Bronchial epithelial cell (primary cell): ENCODE measurements around the gene TPR. TPM values are rescaled to one million over a fixed set of nuclear protein-coding genes. Genes with fewer than 3 reads are reported as not detected.

Experiments used
- DNase-seq: peaks from one replicate; pipeline ENCODE4 v3.0.0-alpha.2; 2010; ENCODE audit warnings: low read depth
- FAIRE-seq: peaks from 2 replicates; lab custom pipeline; 2011; peaks lifted over from hg19 to GRCh38; lab: Jason Lieb, UNC
- H3K27me3 ChIP-seq: 2 replicates; pipeline ENCODE4 v1.5.1; 2011; ENCODE audit warnings: low read length; ENCODE audit not compliant: control insufficient read depth, insufficient read depth
- H3K36me3 ChIP-seq: 2 replicates; pipeline ENCODE4 v1.5.1; 2011; ENCODE audit warnings: low read length; ENCODE audit not compliant: control insufficient read depth, insufficient read depth
- H3K4me3 ChIP-seq: 2 replicates; pipeline ENCODE4 v1.5.1; 2011; ENCODE audit warnings: mild to moderate bottlenecking, low read depth, low read length, control low read depth
- CTCF ChIP-seq: IDR thresholded peaks from 2 replicates; pipeline ENCODE4 v1.5.1; 2011; ENCODE audit warnings: mild to moderate bottlenecking, moderate library complexity, low read length, control low read depth, inconsistent platforms; ENCODE audit not compliant: insufficient read depth, severe bottlenecking
- total RNA-seq: library from RNA; depleted of rRNA; stranded (reverse); fragments of >200 nt; gene quantifications from 2 replicates; pipeline ENCODE4 v1.2.1, GENCODE V29; 2014

The TPR gene
- total RNA-seq, 1 donor from 2014 or later: 36.6 TPM

GRCh38 chr1:186323865-186324264 is 51.2 kb downstream of the TPR start:
- H3K4me3 ChIP-seq: no peak overlapping the region
- DNase-seq (no peak), FAIRE-seq (no peak)
- H3K36me3 ChIP-seq: peaks cover 14% of the 10 kb centered on the region
- no peak for TF ChIP-seq CTCF
- no peaks in the 10 kb centered on the region for H3K27me3 ChIP-seq

GRCh38 chr1:186315570-186315969 is 59.5 kb downstream of the TPR start:
- DNase-seq (no peak), FAIRE-seq (no peak)
- no peak for TF ChIP-seq CTCF
- Histone ChIP-seq H3K4me3 (no peak overlapping the region), H3K36me3 (peaks cover 11% of the 10 kb centered on the region), H3K27me3 (no peaks in the 10 kb centered on the region)

- no peak for TF ChIP-seq CTCF
- Histone ChIP-seq H3K36me3 (peaks cover 3% of the 10 kb centered on the region), H3K4me3 (no peak overlapping the region), H3K27me3 (no peaks in the 10 kb centered on the region)
- no peak for FAIRE-seq
- DNase-seq: no peak
Measured at GRCh38 chr1:186311375-186312051, 63.5 kb downstream of the TPR start.

GRCh38 chr1:186310307-186310706 is 64.7 kb downstream of the TPR start:
- DNase-seq (no peak), FAIRE-seq (no peak)
- H3K36me3 ChIP-seq: peaks cover 1% of the 10 kb centered on the region
- H3K4me3 ChIP-seq: no peak overlapping the region
- no peaks in the 10 kb centered on the region for H3K27me3 ChIP-seq
- no peak for TF ChIP-seq CTCF

- peaks cover 1% of the 10 kb centered on the region for H3K36me3 ChIP-seq
- DNase-seq (no peak), FAIRE-seq (no peak)
- H3K27me3 ChIP-seq: no peaks in the 10 kb centered on the region
- H3K4me3 ChIP-seq: no peak overlapping the region
- no peak for TF ChIP-seq CTCF
Measured at GRCh38 chr1:186308264-186309060, 66.6 kb downstream of the TPR start.

GRCh38 chr1:186307445-186307844 is 67.6 kb downstream of the TPR start:
- H3K27me3 ChIP-seq: no peaks in the 10 kb centered on the region
- DNase-seq: no peak
- no peak overlapping the region for H3K4me3 ChIP-seq
- H3K36me3 ChIP-seq: no peaks in the 10 kb centered on the region
- FAIRE-seq: no peak
- TF ChIP-seq CTCF: no peak
